Measurements from ENCODE around the gene DNAAF3.
A peak's percentile ranks its signal among the peaks of the same experiment; 100 is the strongest.

Gene DNAAF3

GRCh38 chr19:55116232-55116858, 50.1 kb downstream of the DNAAF3 start:
- H3K27ac Mint-ChIP-seq = peak overlapping the region; percentile 64 to 86

GRCh38 chr19:55115446-55116065, 50.9 kb downstream of the DNAAF3 start:
- peak overlapping the region; percentile 81 to 93 for H3K4me3 Mint-ChIP-seq
- H3K9me3 Mint-ChIP-seq = no peaks in the 10 kb centered on the region
- H3K4me1 Mint-ChIP-seq = peaks cover 32% of the 10 kb centered on the region
- ATAC-seq (no peak), DNase-seq (no peak)
- peak overlapping the region; percentile 38 to 86 for H3K27ac Mint-ChIP-seq
- H3K27me3 Mint-ChIP-seq = no peaks in the 10 kb centered on the region

More at GRCh38 chr19:55116232-55116858, 50.1 kb downstream of the DNAAF3 start:
- Mint-ChIP-seq H3K4me1 (peaks cover 32% of the 10 kb centered on the region), H3K27me3 (no peaks in the 10 kb centered on the region), H3K9me3 (no peaks in the 10 kb centered on the region), H3K4me3 (peak overlapping the region; percentile 81 to 93)
- ATAC-seq (peak; percentile 56), DNase-seq (peak; percentile 29 to 52)

GRCh38 chr19:55114566-55115145, 51.8 kb downstream of the DNAAF3 start:
- no peak overlapping the region for H3K27ac Mint-ChIP-seq
- no peaks in the 10 kb centered on the region for H3K9me3 Mint-ChIP-seq

GRCh38 chr19:55113570-55114039, 52.8 kb downstream of the DNAAF3 start:
- H3K4me3 Mint-ChIP-seq = no peak overlapping the region
- no peak for ATAC-seq
- no peaks in the 10 kb centered on the region for H3K9me3 Mint-ChIP-seq
- DNase-seq = no peak
- H3K27ac Mint-ChIP-seq = no peak overlapping the region
- no peaks in the 10 kb centered on the region for H3K27me3 Mint-ChIP-seq
- H3K4me1 Mint-ChIP-seq = peaks cover 24% of the 10 kb centered on the region

More at GRCh38 chr19:55114566-55115145, 51.8 kb downstream of the DNAAF3 start:
- peaks cover 32% of the 10 kb centered on the region for H3K4me1 Mint-ChIP-seq
- no peaks in the 10 kb centered on the region for H3K27me3 Mint-ChIP-seq
- peak overlapping the region; percentile 44 to 47 for H3K4me3 Mint-ChIP-seq
- DNase-seq = no peak
- ATAC-seq = no peak

- no peak for ATAC-seq
- H3K9me3 Mint-ChIP-seq = no peaks in the 10 kb centered on the region
- H3K27me3 Mint-ChIP-seq = no peaks in the 10 kb centered on the region
Observed at GRCh38 chr19:55112777-55113569, 53.4 kb downstream of the DNAAF3 start.

GRCh38 chr19:55112246-55112776, 54.1 kb downstream of the DNAAF3 start:
- no peak overlapping the region for H3K4me3 Mint-ChIP-seq
- peaks cover 23% of the 10 kb centered on the region for H3K4me1 Mint-ChIP-seq
- H3K27ac Mint-ChIP-seq = no peak overlapping the region
- H3K9me3 Mint-ChIP-seq = no peaks in the 10 kb centered on the region
- no peaks in the 10 kb centered on the region for H3K27me3 Mint-ChIP-seq
- DNase-seq (no peak), ATAC-seq (no peak)

More at GRCh38 chr19:55112777-55113569, 53.4 kb downstream of the DNAAF3 start:
- DNase-seq = no peak
- Mint-ChIP-seq H3K27ac (peak overlapping the region in 1 of 2 donors; percentile 65), H3K4me1 (peaks cover 23% of the 10 kb centered on the region), H3K4me3 (no peak overlapping the region)

GRCh38 chr19:55111238-55111831, 55.1 kb downstream of the DNAAF3 start:
- ATAC-seq (no peak), DNase-seq (no peak)
- Mint-ChIP-seq H3K9me3 (no peaks in the 10 kb centered on the region), H3K4me1 (peaks cover 23% of the 10 kb centered on the region), H3K27ac (no peak overlapping the region), H3K27me3 (no peaks in the 10 kb centered on the region), H3K4me3 (no peak overlapping the region)

- H3K9me3 Mint-ChIP-seq = no peaks in the 10 kb centered on the region
- peak overlapping the region; percentile 58 to 72 for H3K27ac Mint-ChIP-seq
- no peak for DNase-seq
- H3K4me3 Mint-ChIP-seq = no peak overlapping the region
- ATAC-seq = no peak
- peaks cover 9% of the 10 kb centered on the region for H3K4me1 Mint-ChIP-seq
- no peaks in the 10 kb centered on the region for H3K27me3 Mint-ChIP-seq
Observed at GRCh38 chr19:55109527-55110291, 56.7 kb downstream of the DNAAF3 start.
